Measurements from ENCODE around the gene KRT6A. TPM values are rescaled to one million over a fixed set of nuclear protein-coding genes. Genes with fewer than 3 reads are reported as not detected.
"Not testable (repeated sequence)": the region's sequence is repeated elsewhere in the genome, so short reads cannot be mapped to it uniquely, and the experiment has no call there.

Gene KRT6A
- polyA plus RNA-seq, 1 donor (not counting 4 experiments of a cell fraction or from before 2014, with no cell fraction given): 12,338 TPM

- TF ChIP-seq CTCF (optimal IDR thresholded peaks at IDR 0.05 in 1 of 3, IDR thresholded peaks at IDR 0.05 in 1 of 3, conservative IDR thresholded peaks at IDR 0.05 in 1 of 3; ENCODE audit: extremely low read depth in 1 of 3, insufficient read depth in 2 of 3, low read length in 3 of 3): no peak
- TF ChIP-seq EZH2 (IDR thresholded peaks at IDR 0.05; ENCODE audit: low read length): no peak
- DNase-seq (ENCODE audit: low read depth, low spot score): no peak
- Histone ChIP-seq H3K9ac (ENCODE audit: control insufficient read depth, extremely low read depth, insufficient read depth, low read length) (no peak overlapping the region), H3K27me3 (ENCODE audit: control insufficient read depth, extremely low read depth, insufficient read depth, low read length) (no peaks in the 10 kb centered on the region), H2AFZ (ENCODE audit: control insufficient read depth, low read length) (no peak overlapping the region), H3K27ac (ENCODE audit: control insufficient read depth, insufficient read depth, low read length) (no peak overlapping the region), H3K9me3 (ENCODE audit: control insufficient read depth, low read depth, low read length) (no peaks in the 10 kb centered on the region), H3K79me2 (ENCODE audit: control insufficient read depth, insufficient read depth, low read length) (no peaks in the 10 kb centered on the region), H3K4me2 (ENCODE audit: control insufficient read depth, extremely low read depth, insufficient read depth, low read depth, low read length) (no peak overlapping the region), H3K4me1 (ENCODE audit: control insufficient read depth, extremely low read depth, insufficient read depth, low read length) (peaks cover 18% of the 10 kb centered on the region), H3K4me3 (ENCODE audit: control insufficient read depth in 2 of 3, extremely low read depth in 1 of 3, insufficient read depth in 2 of 3, low read depth in 1 of 3, low read length in 3 of 3) (no peak overlapping the region), H4K20me1 (ENCODE audit: control insufficient read depth, extremely low read depth, insufficient read depth, low read length) (no peaks in the 10 kb centered on the region), H3K9me1 (ENCODE audit: control insufficient read depth, extremely low read depth, insufficient read depth, low read length) (no peaks in the 10 kb centered on the region), H3K36me3 (ENCODE audit: control insufficient read depth in 2 of 2, extremely low read depth in 1 of 2, insufficient read depth in 2 of 2, low read length in 2 of 2) (peaks cover 4 to 12% of the 10 kb centered on the region in 2 experiments)
- dilution Hi-C loops (cut with MboI; ENCODE audit: extremely low pct_ligation_motif_present, low sequenced_read_pairs): no loop called here
- no peak for FAIRE-seq
These were observed 44.8 kb downstream of the KRT6A start for GRCh38 chr12:52448228-52448627.

- H3K9ac ChIP-seq (ENCODE audit: control insufficient read depth, extremely low read depth, insufficient read depth, low read length); DNase-seq (ENCODE audit: low read depth, low spot score); dilution Hi-C loops (cut with MboI; ENCODE audit: extremely low pct_ligation_motif_present, low sequenced_read_pairs); H2AFZ ChIP-seq (ENCODE audit: control insufficient read depth, low read length); H3K9me1 ChIP-seq (ENCODE audit: control insufficient read depth, extremely low read depth, insufficient read depth, low read length); FAIRE-seq; H3K79me2 ChIP-seq (ENCODE audit: control insufficient read depth, insufficient read depth, low read length); H3K4me3 ChIP-seq (ENCODE audit: control insufficient read depth in 2 of 3, extremely low read depth in 1 of 3, insufficient read depth in 2 of 3, low read depth in 1 of 3, low read length in 3 of 3); H4K20me1 ChIP-seq (ENCODE audit: control insufficient read depth, extremely low read depth, insufficient read depth, low read length); H3K27me3 ChIP-seq (ENCODE audit: control insufficient read depth, extremely low read depth, insufficient read depth, low read length); H3K4me2 ChIP-seq (ENCODE audit: control insufficient read depth, extremely low read depth, insufficient read depth, low read depth, low read length); H3K9me3 ChIP-seq (ENCODE audit: control insufficient read depth, low read depth, low read length); H3K27ac ChIP-seq (ENCODE audit: control insufficient read depth, insufficient read depth, low read length): not testable (repeated sequence)
- Histone ChIP-seq H3K4me1 (ENCODE audit: control insufficient read depth, extremely low read depth, insufficient read depth, low read length) (peaks cover 18% of the 10 kb centered on the region), H3K36me3 (ENCODE audit: control insufficient read depth in 2 of 2, extremely low read depth in 1 of 2, insufficient read depth in 2 of 2, low read length in 2 of 2) (peaks cover 4 to 12% of the 10 kb centered on the region in 2 experiments)
These were observed 45.9 kb downstream of the KRT6A start for GRCh38 chr12:52447196-52447595.

- Histone ChIP-seq H4K20me1 (ENCODE audit: control insufficient read depth, extremely low read depth, insufficient read depth, low read length) (no peaks in the 10 kb centered on the region), H3K27me3 (ENCODE audit: control insufficient read depth, extremely low read depth, insufficient read depth, low read length) (no peaks in the 10 kb centered on the region), H3K4me1 (ENCODE audit: control insufficient read depth, extremely low read depth, insufficient read depth, low read length) (peaks cover 22% of the 10 kb centered on the region), H3K9ac (ENCODE audit: control insufficient read depth, extremely low read depth, insufficient read depth, low read length) (no peak overlapping the region), H3K27ac (ENCODE audit: control insufficient read depth, insufficient read depth, low read length) (no peak overlapping the region), H3K36me3 (ENCODE audit: control insufficient read depth in 2 of 2, extremely low read depth in 1 of 2, insufficient read depth in 2 of 2, low read length in 2 of 2) (peaks cover 4 to 12% of the 10 kb centered on the region in 2 experiments), H2AFZ (ENCODE audit: control insufficient read depth, low read length) (no peak overlapping the region), H3K4me3 (ENCODE audit: control insufficient read depth in 2 of 3, extremely low read depth in 1 of 3, insufficient read depth in 2 of 3, low read depth in 1 of 3, low read length in 3 of 3) (no peak overlapping the region), H3K9me1 (ENCODE audit: control insufficient read depth, extremely low read depth, insufficient read depth, low read length) (no peaks in the 10 kb centered on the region), H3K4me2 (ENCODE audit: control insufficient read depth, extremely low read depth, insufficient read depth, low read depth, low read length) (no peak overlapping the region), H3K9me3 (ENCODE audit: control insufficient read depth, low read depth, low read length) (no peaks in the 10 kb centered on the region), H3K79me2 (ENCODE audit: control insufficient read depth, insufficient read depth, low read length) (no peaks in the 10 kb centered on the region)
- no peak for FAIRE-seq
- TF ChIP-seq EZH2 (IDR thresholded peaks at IDR 0.05; ENCODE audit: low read length) (no peak), CTCF (optimal IDR thresholded peaks at IDR 0.05 in 1 of 3, IDR thresholded peaks at IDR 0.05 in 1 of 3, conservative IDR thresholded peaks at IDR 0.05 in 1 of 3; ENCODE audit: extremely low read depth in 1 of 3, insufficient read depth in 2 of 3, low read length in 3 of 3) (no peak)
- dilution Hi-C loops (cut with MboI; ENCODE audit: extremely low pct_ligation_motif_present, low sequenced_read_pairs): no loop called here
- no peak for DNase-seq (ENCODE audit: low read depth, low spot score)
These were observed 46.6 kb downstream of the KRT6A start for GRCh38 chr12:52446367-52447045.

Data from keratinocyte (primary cell).